HepG2 (cell line): ENCODE results near the gene C13orf42. TPM values are rescaled to one million over a fixed set of nuclear protein-coding genes. Genes with fewer than 3 reads are reported as not detected.

Experiments
- ATAC-seq: fragments of 200-7000 bp; cut with Tn5 transposase; 3 replicates; pipeline ENCODE4 v1.9.1; 2020; ENCODE audit warnings: mild to moderate bottlenecking, moderate library complexity
- BruUV-seq: library from RNA; stranded (reverse); fragments of 400-500 nt; replicated peaks from 2 replicates; lab custom pipeline; 2021; lab: Mats Ljungman, UMichigan
- CTCF ChIA-PET: fragments of 300-600 bp; formaldehyde crosslinking; extraction: SDS; loops from one replicate; lab custom pipeline; 2021; ENCODE audit warnings: low total read pairs, inconsistent platforms, low intra/inter-chr PET ratio; lab: Yijun Ruan, JAX
- POLR2A ChIA-PET: fragments of 350-600 bp; sonication (Branson Sonifier 250); formaldehyde crosslinking; loops from one replicate; lab custom pipeline; 2020; ENCODE audit warnings: antibody characterized with exemption, inconsistent platforms; lab: Yijun Ruan, JAX
- DNase-seq: peaks from one replicate; pipeline ENCODE4 v3.0.0-alpha.2; 2015; ENCODE audit warnings: low spot score
- FAIRE-seq: peaks from 3 replicates; lab custom pipeline; 2011; peaks lifted over from hg19 to GRCh38; lab: Jason Lieb, UNC
- H2AFZ ChIP-seq: one replicate; pipeline ENCODE4 v1.6.1; 2011; ENCODE audit warnings: low read length, inconsistent platforms
- H3K27ac ChIP-seq: fragments of 300-600 bp; 3 replicates; pipeline ENCODE4 v1.8.0; 2011; ENCODE audit warnings: mixed run types, mild to moderate bottlenecking, mixed read lengths, low read length, inconsistent platforms; ENCODE audit not compliant: insufficient read depth; ENCODE audit errors: extremely low read length
- H3K27me3 ChIP-seq, 2 experiments: fragments of 200-600 bp in 1 of 2; 2 replicates in 1 of 2; 3 replicates in 1 of 2; pipeline versions ENCODE4 v1.6.0 to v1.8.0; 2011; ENCODE audit warnings: low read length in 2 of 2, mild to moderate bottlenecking in 2 of 2, moderate library complexity in 2 of 2, inconsistent platforms in 1 of 2; ENCODE audit not compliant: insufficient read depth in 2 of 2, control insufficient read depth in 1 of 2
- H3K36me3 ChIP-seq, 2 experiments: fragments of 200-600 bp in 1 of 2; replicated peaks in 1 of 2; 2 replicates in 1 of 2; 3 replicates in 1 of 2; pipeline versions ENCODE4 v1.5.1 to v1.8.0; 2011; ENCODE audit warnings: low read length in 2 of 2, inconsistent platforms in 1 of 2; ENCODE audit not compliant: insufficient read depth in 2 of 2, control insufficient read depth in 1 of 2
- H3K4me1 ChIP-seq: 2 replicates; pipeline ENCODE4 v1.5.1; 2012; ENCODE audit warnings: low read length, inconsistent platforms; ENCODE audit not compliant: insufficient read depth
- H3K4me2 ChIP-seq: 2 replicates; pipeline ENCODE4 v1.6.0; 2011; ENCODE audit warnings: low read depth, low read length, inconsistent platforms
- H3K4me3 ChIP-seq, 3 experiments: fragments of 200-600 bp in 1 of 3; sonication (generic), shearing (Covaris generic) in 1 of 3; replicated peaks in 1 of 3; 2 replicates each; pipeline ENCODE4 v1.5.1; 2011 to 2016; ENCODE audit warnings: low read length in 3 of 3, inconsistent platforms in 2 of 3, low read depth in 2 of 3, mild to moderate bottlenecking in 2 of 3, control low read depth in 1 of 3, mixed read lengths in 1 of 3; ENCODE audit not compliant: insufficient read depth in 1 of 3
- H3K79me2 ChIP-seq: one replicate; pipeline ENCODE4 v1.6.1; 2011; ENCODE audit warnings: low read length, inconsistent platforms; ENCODE audit not compliant: insufficient read depth
- H3K9ac ChIP-seq: 2 replicates; pipeline ENCODE4 v1.6.0; 2011; ENCODE audit warnings: mild to moderate bottlenecking, low read depth, low read length, inconsistent platforms; ENCODE audit not compliant: insufficient read depth
- H3K9me3 ChIP-seq: 2 replicates; pipeline ENCODE4 v1.5.1; 2012; ENCODE audit warnings: mild to moderate bottlenecking, low read length
- H4K20me1 ChIP-seq: 2 replicates; pipeline ENCODE4 v1.6.0; 2011; ENCODE audit warnings: inconsistent platforms, mild to moderate bottlenecking, low read length, moderate library complexity; ENCODE audit not compliant: insufficient read depth
- FOXA3 ChIP-seq: IDR thresholded peaks from 2 replicates; pipeline ENCODE4 v1.6.1; 2016; ENCODE audit warnings: missing genetic modification reagents, missing compliant biosample characterization
- FOXO1 ChIP-seq: sonication (generic); formaldehyde crosslinking; IDR thresholded peaks from 2 replicates; pipeline ENCODE4 v1.4.0; 2020; ENCODE audit warnings: missing genetic modification reagents
- GFI1 ChIP-seq: sonication (generic); formaldehyde crosslinking; IDR thresholded peaks from 2 replicates; pipeline ENCODE4 v1.5.0; 2020; ENCODE audit warnings: missing genetic modification reagents, mild to moderate bottlenecking, borderline replicate concordance
- HHEX ChIP-seq: IDR thresholded peaks from 2 replicates; pipeline ENCODE4 v1.6.1; 2016; ENCODE audit warnings: control low read depth
- HMG20B ChIP-seq: conservative IDR thresholded peaks from 2 replicates; pipeline ENCODE4 v1.6.1; 2016; ENCODE audit warnings: missing genetic modification reagents, missing compliant biosample characterization
- ISL2 ChIP-seq: sonication (generic); formaldehyde crosslinking; IDR thresholded peaks from 2 replicates; pipeline ENCODE4 v1.5.0; 2020; ENCODE audit warnings: missing genetic modification reagents
- KAT8 ChIP-seq: IDR thresholded peaks from 2 replicates; pipeline ENCODE4 v1.6.1; 2016; ENCODE audit warnings: missing genetic modification reagents, missing compliant biosample characterization
- KDM1A ChIP-seq: IDR thresholded peaks from 2 replicates; pipeline ENCODE4 v1.6.1; 2016; ENCODE audit warnings: missing compliant biosample characterization
- POLR2A ChIP-seq, 2 experiments: IDR thresholded peaks; 2 replicates each; pipeline ENCODE4 v1.6.1; 2011; ENCODE audit warnings: low read depth in 2 of 2, low read length in 2 of 2, mild to moderate bottlenecking in 1 of 2, moderate library complexity in 1 of 2; ENCODE audit not compliant: insufficient read depth in 1 of 2
- SALL1 ChIP-seq: sonication (generic); formaldehyde crosslinking; IDR thresholded peaks from 2 replicates; pipeline ENCODE4 v1.8.0; 2022; ENCODE audit warnings: mild to moderate bottlenecking, missing genetic modification reagents
- SOX6 ChIP-seq, 2 experiments: fragments of 450-650 bp in 1 of 2; sonication (generic) in 1 of 2; formaldehyde crosslinking in 1 of 2; IDR thresholded peaks; 2 replicates each; pipeline versions ENCODE4 v1.4.0 to v1.6.1; 2017 to 2020; ENCODE audit warnings: antibody characterized with exemption in 1 of 2, mild to moderate bottlenecking in 1 of 2, missing genetic modification reagents in 1 of 2
- TBX2 ChIP-seq: sonication (generic); formaldehyde crosslinking; IDR thresholded peaks from 2 replicates; pipeline ENCODE4 v1.5.0; 2020; ENCODE audit warnings: missing genetic modification reagents, mild to moderate bottlenecking, borderline replicate concordance
- ZMYM4 ChIP-seq: sonication (generic); formaldehyde crosslinking; IDR thresholded peaks from 2 replicates; pipeline ENCODE4 v1.8.1; 2023; ENCODE audit warnings: mild to moderate bottlenecking, missing genetic modification reagents
- ZNF160 ChIP-seq: sonication (generic); formaldehyde crosslinking; IDR thresholded peaks from 2 replicates; pipeline ENCODE4 v1.8.0; 2022; ENCODE audit warnings: mild to moderate bottlenecking, inconsistent platforms, missing genetic modification reagents
- ZNF264 ChIP-seq: sonication (generic); formaldehyde crosslinking; IDR thresholded peaks from 2 replicates; pipeline ENCODE4 v1.4.0; 2020; ENCODE audit warnings: missing genetic modification reagents
- ZSCAN31 ChIP-seq: sonication (generic); formaldehyde crosslinking; IDR thresholded peaks from 2 replicates; pipeline ENCODE4 v1.5.0; 2020; ENCODE audit warnings: low read depth, mild to moderate bottlenecking, missing genetic modification reagents
- WGBS: methylation state at CpG from one replicate; pipeline ENCODE4 v1.1.6; 2017; ENCODE audit warnings: low lambda C conversion rate; 5-methylcytosine and 5-hydroxymethylcytosine counted together
- in situ Hi-C: cut with HindIII; loops from 2 replicates; pipeline ENCODE4 v1.10.0; 2017; ENCODE audit warnings: low pct_unique_long_range_greater_than_20kb; ENCODE audit not compliant: extremely low pct_ligation_motif_present
- intact Hi-C: fragments of 100-400 bp; cut with micrococcal nuclease; formaldehyde crosslinking; loops from one replicate; pipeline ENCODE4 v1.10.0; 2022; ENCODE audit not compliant: unreplicated experiment
- polyA plus RNA-seq, 8 experiments: library from polyadenylated mRNA; depleted of rRNA in 3 of 8; stranded (reverse) in 7 of 8; unstranded in 1 of 8; fragments of >200 nt; fragmentation: Illumina TruSeq in 4 of 8; extraction: Trizol in 4 of 8; gene quantifications; 2 replicates each; pipeline versions ENCODE4 v1.2.1 to v1.2.3, GENCODE V29; 2011 to 2016; ENCODE audit warnings: low read depth in 4 of 8, missing spikeins in 1 of 8, mixed read lengths in 1 of 8; ENCODE audit not compliant: insufficient read depth in 1 of 8
- total RNA-seq, 5 experiments: library from RNA; depleted of rRNA; stranded (reverse); fragments of >200 nt; fragmentation: Illumina TruSeq; extraction: Trizol; gene quantifications; 2 replicates each; pipeline ENCODE4 v1.2.3, GENCODE V29; 2016; ENCODE audit warnings: low read depth in 1 of 5
- TF ChIP-seq, protein P1 (sequence below): sonication (generic); formaldehyde crosslinking; IDR thresholded peaks from 2 replicates; pipeline ENCODE4 v1.4.0; 2020; ENCODE audit warnings: missing genetic modification reagents, borderline replicate concordance
- TF ChIP-seq, protein P2 (sequence below): sonication (generic); formaldehyde crosslinking; IDR thresholded peaks from 2 replicates; pipeline ENCODE4 v1.5.0; 2020; ENCODE audit warnings: missing genetic modification reagents
- TF ChIP-seq, protein P3 (sequence below): sonication (generic); formaldehyde crosslinking; IDR thresholded peaks from 2 replicates; pipeline ENCODE4 v1.4.0; 2020; ENCODE audit warnings: missing genetic modification reagents

Gene C13orf42
- total and polyA plus RNA-seq, 2 of the 13 experiments (the other 11 are each of a cell fraction or from before 2014, with no cell fraction given), result not detected

DNA sequence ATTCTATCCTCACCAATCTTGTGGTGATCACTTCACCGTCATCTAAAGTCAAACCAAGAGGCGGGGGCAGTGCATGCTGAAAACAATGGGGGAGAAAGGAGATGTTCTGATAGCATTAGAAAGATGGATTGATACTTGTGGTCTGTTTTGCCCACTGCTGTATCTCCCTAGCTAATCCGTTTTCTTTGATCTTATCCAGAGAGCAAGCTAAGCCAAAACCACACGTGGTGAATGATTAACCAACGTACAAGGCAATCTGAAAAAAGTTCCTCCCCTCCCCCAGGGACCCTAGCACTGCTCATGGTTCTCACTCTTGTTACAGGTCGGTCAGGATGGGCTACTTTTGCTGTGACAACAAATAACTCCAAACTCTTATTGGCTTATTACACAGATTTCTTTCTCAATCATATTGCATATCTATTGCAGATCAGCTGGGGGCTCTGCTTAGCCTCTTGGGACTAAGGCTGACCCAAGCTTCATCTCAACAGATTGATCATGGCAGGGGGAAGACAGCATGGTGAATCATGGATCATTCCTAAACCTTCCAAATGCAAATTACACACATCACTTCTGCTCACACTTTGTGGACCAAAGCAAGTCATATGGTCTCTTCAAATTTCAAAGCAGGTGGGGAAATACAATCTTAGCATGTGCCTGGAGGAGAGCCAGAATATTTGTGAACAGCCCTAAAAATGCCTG lies 11.9 kb upstream of the C13orf42 start:
- no TSS peak for BruUV-seq
- peaks cover 21% of the 10 kb centered on the region for H3K4me1 ChIP-seq
- peak; percentile 91 for DNase-seq
- 0 out of 2 replicates have a peak, but pooled peaks have one; percentile 42 for TF ChIP-seq KAT8
- 0 out of 2 replicates have a peak, but pooled peaks have one; percentile 29 for TF ChIP-seq ZMYM4 (CRISPR knock-in tag)
- no peak for TF ChIP-seq SOX6 (IDR thresholded peaks at IDR 0.05)
- peak; percentile 97 for TF ChIP-seq SOX6 (CRISPR knock-in tag; IDR thresholded peaks at IDR 0.05)
- peak; percentile 92 for TF ChIP-seq GFI1 (CRISPR knock-in tag)
- peak; percentile 74 for TF ChIP-seq ISL2
- TF ChIP-seq POLR2A (IDR thresholded peaks at IDR 0.05; ENCODE audit: insufficient read depth in 1 of 2, low read depth in 2 of 2, low read length in 2 of 2), result no peak
- TF ChIP-seq ZNF264 (CRISPR knock-in tag), result peak; percentile 29; the same call in 1 of the 2 replicates
- TF ChIP-seq HMG20B (CRISPR knock-in tag), result peak; percentile 91
- TF ChIP-seq, protein P1, sequence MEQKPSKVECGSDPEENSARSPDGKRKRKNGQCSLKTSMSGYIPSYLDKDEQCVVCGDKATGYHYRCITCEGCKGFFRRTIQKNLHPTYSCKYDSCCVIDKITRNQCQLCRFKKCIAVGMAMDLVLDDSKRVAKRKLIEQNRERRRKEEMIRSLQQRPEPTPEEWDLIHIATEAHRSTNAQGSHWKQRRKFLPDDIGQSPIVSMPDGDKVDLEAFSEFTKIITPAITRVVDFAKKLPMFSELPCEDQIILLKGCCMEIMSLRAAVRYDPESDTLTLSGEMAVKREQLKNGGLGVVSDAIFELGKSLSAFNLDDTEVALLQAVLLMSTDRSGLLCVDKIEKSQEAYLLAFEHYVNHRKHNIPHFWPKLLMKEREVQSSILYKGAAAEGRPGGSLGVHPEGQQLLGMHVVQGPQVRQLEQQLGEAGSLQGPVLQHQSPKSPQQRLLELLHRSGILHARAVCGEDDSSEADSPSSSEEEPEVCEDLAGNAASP, result peak; percentile 55; the same call in 1 of the 2 replicates
- peak; percentile 82 for TF ChIP-seq HHEX (CRISPR knock-in tag)
- 0 out of 2 replicates have a peak, but pooled peaks have one; percentile 33 for TF ChIP-seq ZSCAN31 (CRISPR knock-in tag)
- peak; percentile 55 for TF ChIP-seq SALL1
- no peak for TF ChIP-seq ZNF160 (CRISPR knock-in tag)
- TF ChIP-seq TBX2, result peak; percentile 74
- peak; percentile 75 for TF ChIP-seq FOXA3 (CRISPR knock-in tag)
- TF ChIP-seq, protein P2, sequence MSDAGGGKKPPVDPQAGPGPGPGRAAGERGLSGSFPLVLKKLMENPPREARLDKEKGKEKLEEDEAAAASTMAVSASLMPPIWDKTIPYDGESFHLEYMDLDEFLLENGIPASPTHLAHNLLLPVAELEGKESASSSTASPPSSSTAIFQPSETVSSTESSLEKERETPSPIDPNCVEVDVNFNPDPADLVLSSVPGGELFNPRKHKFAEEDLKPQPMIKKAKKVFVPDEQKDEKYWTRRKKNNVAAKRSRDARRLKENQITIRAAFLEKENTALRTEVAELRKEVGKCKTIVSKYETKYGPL (CRISPR knock-in tag), result no peak
- peak; percentile 57 for TF ChIP-seq FOXO1
- TF ChIP-seq KDM1A (CRISPR knock-in tag), result 0 out of 2 replicates have a peak, but pooled peaks have one; percentile 37
- TF ChIP-seq, protein P3, sequence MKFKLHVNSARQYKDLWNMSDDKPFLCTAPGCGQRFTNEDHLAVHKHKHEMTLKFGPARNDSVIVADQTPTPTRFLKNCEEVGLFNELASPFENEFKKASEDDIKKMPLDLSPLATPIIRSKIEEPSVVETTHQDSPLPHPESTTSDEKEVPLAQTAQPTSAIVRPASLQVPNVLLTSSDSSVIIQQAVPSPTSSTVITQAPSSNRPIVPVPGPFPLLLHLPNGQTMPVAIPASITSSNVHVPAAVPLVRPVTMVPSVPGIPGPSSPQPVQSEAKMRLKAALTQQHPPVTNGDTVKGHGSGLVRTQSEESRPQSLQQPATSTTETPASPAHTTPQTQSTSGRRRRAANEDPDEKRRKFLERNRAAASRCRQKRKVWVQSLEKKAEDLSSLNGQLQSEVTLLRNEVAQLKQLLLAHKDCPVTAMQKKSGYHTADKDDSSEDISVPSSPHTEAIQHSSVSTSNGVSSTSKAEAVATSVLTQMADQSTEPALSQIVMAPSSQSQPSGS, result 0 out of 2 replicates have a peak, but pooled peaks have one; percentile 41

More for the DNA sequence above, 11.9 kb upstream of the C13orf42 start:
- FAIRE-seq, result peak; percentile 90
- POLR2A ChIA-PET, result no interaction called here
- H3K9ac ChIP-seq, result no peak overlapping the region
- H2AFZ ChIP-seq, result no peak overlapping the region
- H4K20me1 ChIP-seq, result no peaks in the 10 kb centered on the region
- in situ Hi-C loops (loop anchor here (10.0 kb wide), 1 partner anchor 672 kb away; no protein-coding TSS in a partner anchor), intact Hi-C loops (no loop called here)
- no peaks in the 10 kb centered on the region for H3K36me3 ChIP-seq
- peak; percentile 92 for ATAC-seq
- no peak overlapping the region for H3K27ac ChIP-seq
- H3K27me3 ChIP-seq, result peaks cover 0 to 57% of the 10 kb centered on the region in 2 experiments; a peak in 4 of 5 replicates
- H3K79me2 ChIP-seq, result no peaks in the 10 kb centered on the region
- under 1% methylated on average over 6 of the region's 6 CpGs for WGBS
- CTCF ChIA-PET, result no interaction called here
- H3K4me3 ChIP-seq, result no peak overlapping the region
- no peaks in the 10 kb centered on the region; the same call in 1 of the 2 replicates for H3K9me3 ChIP-seq
- peak overlapping the region; percentile 6; the same call in 1 of the 2 replicates for H3K4me2 ChIP-seq
